Measurements from ENCODE around the gene RBP7. TPM values are rescaled to one million over a fixed set of nuclear protein-coding genes. Genes with fewer than 3 reads are reported as not detected.

The RBP7 gene
- polyA plus RNA-seq, 1 donor (not counting 4 experiments of a cell fraction or from before 2014, with no cell fraction given), result 1.1 TPM

GRCh38 chr1:10046356-10047085 is 49.5 kb downstream of the RBP7 start:
- Histone ChIP-seq H3K4me3 (ENCODE audit: control insufficient read depth in 2 of 3, extremely low read depth in 1 of 3, insufficient read depth in 2 of 3, low read depth in 1 of 3, low read length in 3 of 3) (no peak overlapping the region), H2AFZ (ENCODE audit: control insufficient read depth, low read length) (no peak overlapping the region), H3K9me3 (ENCODE audit: control insufficient read depth, low read depth, low read length) (no peaks in the 10 kb centered on the region), H3K4me1 (ENCODE audit: control insufficient read depth, extremely low read depth, insufficient read depth, low read length) (peaks cover 12% of the 10 kb centered on the region), H3K27me3 (ENCODE audit: control insufficient read depth, extremely low read depth, insufficient read depth, low read length) (no peaks in the 10 kb centered on the region), H4K20me1 (ENCODE audit: control insufficient read depth, extremely low read depth, insufficient read depth, low read length) (no peaks in the 10 kb centered on the region), H3K9me1 (ENCODE audit: control insufficient read depth, extremely low read depth, insufficient read depth, low read length) (no peaks in the 10 kb centered on the region), H3K36me3 (ENCODE audit: control insufficient read depth in 2 of 2, extremely low read depth in 1 of 2, insufficient read depth in 2 of 2, low read length in 2 of 2) (peaks cover 0 to 3% of the 10 kb centered on the region in 2 experiments), H3K4me2 (ENCODE audit: control insufficient read depth, extremely low read depth, insufficient read depth, low read depth, low read length) (peak overlapping the region; percentile 1), H3K79me2 (ENCODE audit: control insufficient read depth, insufficient read depth, low read length) (peaks cover 61% of the 10 kb centered on the region), H3K27ac (ENCODE audit: control insufficient read depth, insufficient read depth, low read length) (no peak overlapping the region), H3K9ac (ENCODE audit: control insufficient read depth, extremely low read depth, insufficient read depth, low read length) (no peak overlapping the region)
- dilution Hi-C loops (cut with MboI; ENCODE audit: extremely low pct_ligation_motif_present, low sequenced_read_pairs), result no loop called here
- no peak for DNase-seq (ENCODE audit: low read depth, low spot score)
- FAIRE-seq, result peak; percentile 80
- no peak for TF ChIP-seq EZH2 (IDR thresholded peaks at IDR 0.05; ENCODE audit: low read length)
- no peak for TF ChIP-seq CTCF (optimal IDR thresholded peaks at IDR 0.05 in 1 of 3, IDR thresholded peaks at IDR 0.05 in 1 of 3, conservative IDR thresholded peaks at IDR 0.05 in 1 of 3; ENCODE audit: extremely low read depth in 1 of 3, insufficient read depth in 2 of 3, low read length in 3 of 3)

- no peak overlapping the region for H3K4me3 ChIP-seq (ENCODE audit: control insufficient read depth in 2 of 3, extremely low read depth in 1 of 3, insufficient read depth in 2 of 3, low read depth in 1 of 3, low read length in 3 of 3)
- no peaks in the 10 kb centered on the region for H4K20me1 ChIP-seq (ENCODE audit: control insufficient read depth, extremely low read depth, insufficient read depth, low read length)
- no peaks in the 10 kb centered on the region for H3K9me3 ChIP-seq (ENCODE audit: control insufficient read depth, low read depth, low read length)
- no peaks in the 10 kb centered on the region for H3K9me1 ChIP-seq (ENCODE audit: control insufficient read depth, extremely low read depth, insufficient read depth, low read length)
- peaks cover 63% of the 10 kb centered on the region for H3K79me2 ChIP-seq (ENCODE audit: control insufficient read depth, insufficient read depth, low read length)
- no peaks in the 10 kb centered on the region for H3K27me3 ChIP-seq (ENCODE audit: control insufficient read depth, extremely low read depth, insufficient read depth, low read length)
- peaks cover 0 to 3% of the 10 kb centered on the region in 2 experiments for H3K36me3 ChIP-seq (ENCODE audit: control insufficient read depth in 2 of 2, extremely low read depth in 1 of 2, insufficient read depth in 2 of 2, low read length in 2 of 2)
- dilution Hi-C loops (cut with MboI; ENCODE audit: extremely low pct_ligation_motif_present, low sequenced_read_pairs), result no loop called here
- H3K9ac ChIP-seq (ENCODE audit: control insufficient read depth, extremely low read depth, insufficient read depth, low read length), result no peak overlapping the region
- H2AFZ ChIP-seq (ENCODE audit: control insufficient read depth, low read length), result no peak overlapping the region
- FAIRE-seq (no peak), DNase-seq (ENCODE audit: low read depth, low spot score) (no peak)
- H3K27ac ChIP-seq (ENCODE audit: control insufficient read depth, insufficient read depth, low read length), result no peak overlapping the region
- TF ChIP-seq EZH2 (IDR thresholded peaks at IDR 0.05; ENCODE audit: low read length), result no peak
- no peak for TF ChIP-seq CTCF (optimal IDR thresholded peaks at IDR 0.05 in 1 of 3, IDR thresholded peaks at IDR 0.05 in 1 of 3, conservative IDR thresholded peaks at IDR 0.05 in 1 of 3; ENCODE audit: extremely low read depth in 1 of 3, insufficient read depth in 2 of 3, low read length in 3 of 3)
- H3K4me1 ChIP-seq (ENCODE audit: control insufficient read depth, extremely low read depth, insufficient read depth, low read length), result peaks cover 12% of the 10 kb centered on the region
- H3K4me2 ChIP-seq (ENCODE audit: control insufficient read depth, extremely low read depth, insufficient read depth, low read depth, low read length), result no peak overlapping the region
These were observed 51.6 kb downstream of the RBP7 start for GRCh38 chr1:10048601-10049000.
